Fibroblast of lung (primary cell): ENCODE results near the gene SDHA. TPM values are rescaled to one million over a fixed set of nuclear protein-coding genes. Genes with fewer than 3 reads are reported as not detected.
"Not testable (repeated sequence)": the region's sequence is repeated elsewhere in the genome, so short reads cannot be mapped to it uniquely, and the experiment has no call there.

Experiments used
- DNase-seq, 2 donors: peaks; one replicate each; pipeline versions ENCODE4 v3.0.0 to v3.0.0-alpha.2; 2010; ENCODE audit warnings: low read depth in 2 of 2
- H2AFZ ChIP-seq: 2 replicates; pipeline ENCODE4 v1.5.1; 2012; ENCODE audit warnings: low read length, control low read depth, inconsistent platforms
- H3K27ac ChIP-seq: 2 replicates; pipeline ENCODE4 v1.5.1; 2011; ENCODE audit warnings: low read length, control low read depth; ENCODE audit not compliant: insufficient read depth
- H3K27me3 ChIP-seq: 2 replicates; pipeline ENCODE4 v1.5.1; 2011; ENCODE audit warnings: mild to moderate bottlenecking, low read length; ENCODE audit not compliant: control insufficient read depth, insufficient read depth
- H3K36me3 ChIP-seq: 2 replicates; pipeline ENCODE4 v1.5.1; 2011; ENCODE audit warnings: low read length; ENCODE audit not compliant: control insufficient read depth, insufficient read depth
- H3K4me1 ChIP-seq: 2 replicates; pipeline ENCODE4 v1.5.1; 2011; ENCODE audit warnings: low read length; ENCODE audit not compliant: control insufficient read depth, insufficient read depth; ENCODE audit errors: extremely low read depth
- H3K4me2 ChIP-seq: 2 replicates; pipeline ENCODE4 v1.5.1; 2011; ENCODE audit warnings: low read length, control low read depth; ENCODE audit not compliant: insufficient read depth; ENCODE audit errors: extremely low read depth
- H3K4me3 ChIP-seq, 4 experiments: fragments of 200-600 bp in 1 of 4; sonication (generic) in 1 of 4; replicated peaks in 1 of 4; 2 replicates each; pipeline ENCODE4 v1.5.1; 2011 to 2016; ENCODE audit warnings: low read length in 4 of 4, low read depth in 3 of 4, mild to moderate bottlenecking in 3 of 4, control low read depth in 2 of 4, inconsistent platforms in 1 of 4, mixed read lengths in 1 of 4; ENCODE audit not compliant: insufficient read depth in 1 of 4; ENCODE audit errors: control extremely low read depth in 1 of 4
- H3K79me2 ChIP-seq: 2 replicates; pipeline ENCODE4 v1.5.1; 2012; ENCODE audit warnings: mild to moderate bottlenecking, low read length, inconsistent platforms; ENCODE audit not compliant: control insufficient read depth, insufficient read depth
- H3K9ac ChIP-seq: 2 replicates; pipeline ENCODE4 v1.5.1; 2011; ENCODE audit warnings: mild to moderate bottlenecking, low read length, control low read depth; ENCODE audit not compliant: insufficient read depth
- H3K9me3 ChIP-seq: 2 replicates; pipeline ENCODE4 v1.5.1; 2012; ENCODE audit warnings: low read depth, low read length; ENCODE audit not compliant: control insufficient read depth, insufficient read depth
- H4K20me1 ChIP-seq: 2 replicates; pipeline ENCODE4 v1.5.1; 2011; ENCODE audit warnings: low read length; ENCODE audit not compliant: control insufficient read depth, insufficient read depth; ENCODE audit errors: extremely low read depth
- CTCF ChIP-seq, 2 donors: IDR thresholded peaks in 1 of 2; conservative IDR thresholded peaks in 1 of 2; 1 replicate in 1 of 2; 2 replicates in 1 of 2; pipeline ENCODE4 v1.5.1; 2011 to 2012; ENCODE audit warnings: low read length in 2 of 2, control low read depth in 1 of 2, inconsistent platforms in 1 of 2, low read depth in 1 of 2, mild to moderate bottlenecking in 1 of 2
- EZH2 ChIP-seq: IDR thresholded peaks from 2 replicates; pipeline ENCODE4 v1.5.1; 2012; ENCODE audit warnings: low read length, control low read depth, mild to moderate bottlenecking; ENCODE audit errors: missing control alignments
- polyA plus RNA-seq, 2 donors: library from polyadenylated mRNA; depleted of rRNA in 1 of 2; stranded (reverse) in 1 of 2; unstranded in 1 of 2; fragments of >200 nt; gene quantifications; 2 replicates each; pipeline ENCODE4 v1.2.1, GENCODE V29; 2011 to 2012; ENCODE audit warnings: missing spikeins in 1 of 2
- total RNA-seq: library from RNA; depleted of rRNA; stranded (reverse); fragments of >200 nt; gene quantifications from 2 replicates; pipeline ENCODE4 v1.2.1, GENCODE V29; 2014

SDHA gene
- total and polyA plus RNA-seq, 2 donors (not counting 1 experiment from before 2014, with no cell fraction given): 89.6 to 150 TPM

GRCh38 chr5:234450-234849, 16.3 kb downstream of the SDHA start:
- H3K9ac ChIP-seq: no peak overlapping the region
- H3K36me3 ChIP-seq: peaks cover 10% of the 10 kb centered on the region
- H4K20me1 ChIP-seq: no peaks in the 10 kb centered on the region
- H2AFZ ChIP-seq: no peak overlapping the region
- no peak for TF ChIP-seq CTCF (conservative IDR thresholded peaks at IDR 0.05 in 1 of 2, IDR thresholded peaks at IDR 0.05 in 1 of 2; ENCODE audit: low read depth in 1 of 2, low read length in 2 of 2)
- no peak for TF ChIP-seq EZH2
- H3K27me3 ChIP-seq: no peaks in the 10 kb centered on the region
- no peak overlapping the region for H3K4me3 ChIP-seq
- no peaks in the 10 kb centered on the region for H3K79me2 ChIP-seq
- H3K4me2 ChIP-seq: no peak overlapping the region
- DNase-seq: no peak
- no peak overlapping the region for H3K27ac ChIP-seq
- H3K4me1 ChIP-seq: no peaks in the 10 kb centered on the region
- H3K9me3 ChIP-seq: no peaks in the 10 kb centered on the region

GRCh38 chr5:235527-235926, 17.4 kb downstream of the SDHA start:
- not testable (repeated sequence) for H3K4me1 ChIP-seq, H3K4me3 ChIP-seq

GRCh38 chr5:237931-238330, 19.8 kb downstream of the SDHA start:
- not testable (repeated sequence) for H3K9ac ChIP-seq, H3K4me1 ChIP-seq, H4K20me1 ChIP-seq, H2AFZ ChIP-seq, H3K27me3 ChIP-seq, H3K4me3 ChIP-seq, H3K79me2 ChIP-seq, H3K4me2 ChIP-seq, H3K27ac ChIP-seq, H3K9me3 ChIP-seq
- H3K36me3 ChIP-seq: peaks cover 22% of the 10 kb centered on the region
- peak in 1 of 2 donors; percentile 80 for DNase-seq

More at GRCh38 chr5:235527-235926, 17.4 kb downstream of the SDHA start:
- not testable (repeated sequence) for H3K27ac ChIP-seq, H4K20me1 ChIP-seq, H3K9me3 ChIP-seq, H3K27me3 ChIP-seq, H3K9ac ChIP-seq, H3K4me2 ChIP-seq, DNase-seq, H2AFZ ChIP-seq, H3K79me2 ChIP-seq
- H3K36me3 ChIP-seq: peaks cover 11% of the 10 kb centered on the region

GRCh38 chr5:240550-240949, 22.4 kb downstream of the SDHA start:
- H3K4me2 ChIP-seq, H3K79me2 ChIP-seq, H3K9ac ChIP-seq, H3K9me3 ChIP-seq, H3K27ac ChIP-seq, H3K27me3 ChIP-seq, H4K20me1 ChIP-seq, DNase-seq, H3K4me3 ChIP-seq, H3K4me1 ChIP-seq, H2AFZ ChIP-seq: not testable (repeated sequence)
- peaks cover 19% of the 10 kb centered on the region for H3K36me3 ChIP-seq

GRCh38 chr5:241045-241669, 23.0 kb downstream of the SDHA start:
- H2AFZ ChIP-seq, H3K27ac ChIP-seq, H3K4me1 ChIP-seq, H4K20me1 ChIP-seq, H3K4me2 ChIP-seq, H3K9me3 ChIP-seq, H3K27me3 ChIP-seq, H3K9ac ChIP-seq, H3K79me2 ChIP-seq, H3K4me3 ChIP-seq: not testable (repeated sequence)
- peak; percentile 4 to 10 for DNase-seq
- peaks cover 18% of the 10 kb centered on the region for H3K36me3 ChIP-seq

- not testable (repeated sequence) for H3K9ac ChIP-seq, H3K4me1 ChIP-seq, H3K27me3 ChIP-seq, H3K9me3 ChIP-seq, H4K20me1 ChIP-seq, H3K27ac ChIP-seq, H3K4me2 ChIP-seq, H2AFZ ChIP-seq, DNase-seq, H3K4me3 ChIP-seq, H3K79me2 ChIP-seq
- peaks cover 16% of the 10 kb centered on the region for H3K36me3 ChIP-seq
Measured at GRCh38 chr5:243683-244367, 25.7 kb downstream of the SDHA start.
